NCI-H460 (cell line): ENCODE measurements around the gene FGGY. TPM values are rescaled to one million over a fixed set of nuclear protein-coding genes. Genes with fewer than 3 reads are reported as not detected.

Experiments
- DNase-seq: peaks from one replicate; pipeline ENCODE4 v3.0.0-alpha.2; 2016; ENCODE audit warnings: low read depth; ENCODE audit errors: extremely low read depth
- small RNA-seq, 2 experiments: library from RNA; depleted of rRNA; stranded (forward); fragments of <200 nt; gene quantifications; one replicate each; pipeline ENCODE3, GENCODE V24; 2014
- total RNA-seq: library from RNA; depleted of rRNA; stranded (reverse); fragments of >200 nt; shearing (Covaris generic); gene quantifications from 2 replicates; pipeline ENCODE4 v1.2.3, GENCODE V29; 2014

Gene FGGY
- total RNA-seq, 1 experiment from 2014 or later, result 6.3 TPM

DNA sequence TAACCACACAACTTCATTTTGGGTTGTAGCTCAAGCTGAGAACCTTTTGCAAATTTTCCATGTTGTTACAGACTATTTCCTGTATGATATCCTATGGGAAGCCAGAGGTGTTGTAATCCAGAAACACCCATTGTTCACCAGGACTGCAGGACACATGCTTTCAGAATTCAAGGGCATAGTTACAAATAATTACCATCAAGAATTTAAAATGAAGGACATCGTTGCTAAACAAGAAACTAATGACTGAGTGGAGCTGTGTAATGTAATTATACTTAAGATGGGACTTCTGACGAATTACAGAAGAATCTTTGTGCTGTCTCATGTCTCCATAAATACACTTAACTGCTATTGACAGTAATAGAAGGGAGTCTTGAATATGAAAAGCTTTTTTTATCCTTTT lies 470.2 kb downstream of the FGGY start:
- no peak for DNase-seq

DNA sequence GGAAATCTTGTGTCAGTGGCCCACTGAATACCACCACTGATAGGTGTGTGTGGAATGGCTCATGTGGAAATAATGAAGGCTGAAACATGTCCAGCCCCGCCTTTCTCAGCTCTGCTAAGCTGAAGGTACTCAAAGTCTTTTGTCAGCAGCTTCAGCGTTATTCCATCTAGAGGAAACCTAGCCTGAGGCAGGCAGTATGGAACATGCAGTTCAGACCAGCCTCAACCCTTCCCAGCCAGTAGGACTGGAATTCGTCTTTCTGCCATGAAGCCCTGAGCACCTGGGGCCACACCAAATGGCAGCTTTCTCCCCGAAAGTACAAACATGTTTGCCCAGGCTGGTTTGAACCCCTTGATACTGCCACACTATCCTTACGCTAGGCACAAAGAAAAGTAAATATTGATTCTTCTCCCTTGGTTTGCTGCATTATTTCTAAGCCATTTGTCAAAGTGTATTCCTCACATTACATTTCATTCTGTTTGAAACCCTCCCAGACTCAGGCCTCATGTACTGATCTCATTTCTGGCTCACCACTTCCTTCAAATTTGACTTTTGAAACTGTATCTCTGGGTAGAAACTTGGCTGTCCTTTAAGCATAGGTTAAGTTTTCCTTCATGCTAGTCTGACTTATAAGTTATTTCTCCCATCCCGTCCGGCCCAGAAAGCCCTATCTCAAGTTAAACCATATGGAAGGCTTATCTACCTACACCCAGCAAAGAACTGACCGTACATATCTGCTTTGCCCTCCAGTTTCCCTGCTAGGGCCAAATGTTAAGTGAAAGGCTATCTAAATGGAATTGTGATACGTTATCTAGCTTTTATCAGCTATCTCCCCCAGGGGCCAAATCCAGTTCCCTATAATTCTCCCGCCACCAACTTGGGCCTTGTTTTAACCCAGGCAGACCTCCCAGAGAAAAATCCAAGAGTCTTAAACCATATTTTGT lies 472.2 kb downstream of the FGGY start:
- DNase-seq, result no peak

DNA sequence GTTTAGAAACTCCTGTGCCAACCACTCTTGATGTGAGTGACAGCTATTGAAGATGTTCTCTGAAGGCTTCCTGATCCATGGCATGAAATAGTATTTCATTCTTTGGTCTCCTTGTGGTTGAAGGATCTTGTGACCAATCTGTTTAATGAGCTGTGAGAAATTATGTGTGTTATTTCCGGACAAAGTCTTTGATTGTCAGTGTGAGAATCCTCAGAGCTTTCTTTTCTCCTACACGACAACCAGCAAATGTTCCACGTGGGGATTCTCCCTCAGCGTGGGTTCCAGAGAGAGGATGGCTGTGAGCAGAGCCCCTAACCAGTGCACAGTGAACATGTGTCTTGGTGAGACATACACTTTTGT lies 472.8 kb downstream of the FGGY start:
- no peak for DNase-seq

DNA sequence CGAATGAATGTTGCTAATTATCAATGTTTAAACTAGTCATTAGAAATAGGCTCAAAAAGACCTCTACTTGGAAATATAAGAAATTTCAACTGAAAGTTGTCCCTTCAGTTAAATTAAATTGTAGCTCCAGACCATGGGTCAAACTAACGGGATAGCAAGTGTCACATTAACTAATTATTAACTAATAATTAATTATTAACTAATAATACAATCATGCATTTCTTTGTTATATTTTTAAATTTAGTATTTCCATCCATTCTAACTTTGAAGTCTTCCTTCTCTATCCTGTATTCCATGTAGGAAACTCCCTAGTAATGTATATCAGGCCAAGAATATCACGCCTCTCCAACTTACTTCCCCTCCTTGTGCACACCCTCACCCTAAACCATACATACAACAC lies 474.5 kb downstream of the FGGY start:
- DNase-seq, result no peak

DNA sequence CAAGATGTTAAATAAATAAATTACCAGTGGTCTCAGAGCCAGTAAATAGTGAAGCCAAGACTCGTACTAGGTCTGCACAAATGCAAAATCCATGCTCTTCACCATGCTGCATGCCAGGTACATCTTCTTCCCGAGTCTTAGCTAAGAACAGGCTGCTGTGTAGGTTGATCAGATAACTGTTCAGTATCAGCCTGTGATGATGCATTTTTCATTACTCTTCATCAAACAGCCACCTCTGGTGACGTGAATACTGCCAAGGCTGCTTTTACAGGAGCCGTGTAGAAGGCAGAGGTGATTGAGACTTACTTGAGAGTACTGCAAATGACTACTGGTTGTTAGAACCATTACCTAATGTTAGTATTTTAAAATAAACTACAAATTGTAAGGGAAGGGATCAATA lies 478.6 kb downstream of the FGGY start:
- DNase-seq, result no peak

DNA sequence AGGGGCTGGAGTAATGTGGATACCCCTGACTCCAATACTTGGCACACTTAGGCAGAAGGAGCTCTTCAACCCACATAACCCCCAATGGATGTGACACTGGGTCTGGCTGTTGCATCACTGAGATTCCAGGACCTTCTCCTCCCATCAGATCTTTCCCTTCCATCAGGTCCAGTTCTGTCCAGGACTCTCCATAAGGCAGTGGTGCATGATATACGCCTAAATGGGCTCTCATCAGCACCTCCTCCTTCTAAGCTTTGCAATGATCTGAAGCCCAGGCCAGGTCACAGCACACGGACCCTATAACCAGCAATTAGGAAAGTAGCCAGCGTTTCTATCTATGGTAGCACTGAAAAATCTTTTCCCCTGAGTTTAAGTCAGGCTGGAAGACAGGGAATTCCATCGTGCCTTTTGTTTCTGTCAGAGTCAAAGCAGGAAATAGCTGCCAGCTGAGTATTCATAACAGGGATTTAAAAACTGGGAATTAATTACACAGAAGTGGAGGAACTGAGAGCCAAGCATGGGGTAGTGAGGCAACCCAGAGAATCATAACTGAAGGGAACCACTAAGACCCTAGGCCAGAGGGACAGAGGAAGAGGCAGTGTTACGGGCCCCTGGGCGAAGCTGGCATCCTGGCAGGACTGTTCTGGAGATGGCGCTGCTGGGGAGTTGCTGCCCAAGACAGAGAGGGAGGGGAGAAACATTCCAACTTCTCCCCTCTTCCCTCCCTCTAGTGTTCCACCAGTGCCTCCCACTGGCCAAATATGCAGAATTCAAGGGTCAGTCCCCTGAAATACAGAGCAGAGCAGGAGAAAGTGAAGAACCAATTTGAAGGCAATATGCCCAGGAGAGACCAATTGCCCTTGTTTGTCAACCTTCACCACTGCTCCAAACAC lies 480.3 kb downstream of the FGGY start:
- DNase-seq, result no peak

DNA sequence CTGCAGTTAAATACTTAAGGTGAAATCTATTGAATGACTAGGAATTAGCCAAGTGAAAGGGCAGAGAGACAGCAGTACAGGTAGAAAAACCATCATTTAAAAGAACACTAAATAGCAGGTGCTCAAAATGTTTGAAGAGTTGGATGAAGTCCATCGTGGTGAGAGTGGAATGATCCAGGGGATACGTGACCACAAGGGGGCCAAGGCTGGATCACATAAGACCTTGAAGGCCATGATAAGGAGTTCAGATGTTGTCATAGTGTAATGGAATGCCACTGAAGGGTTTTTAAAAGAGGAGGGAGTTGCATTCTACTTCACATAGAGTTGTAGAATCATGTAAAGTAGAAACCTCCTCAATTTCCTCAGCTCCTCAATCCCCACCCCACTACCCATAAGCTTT lies 483.1 kb downstream of the FGGY start:
- no peak for DNase-seq

DNA sequence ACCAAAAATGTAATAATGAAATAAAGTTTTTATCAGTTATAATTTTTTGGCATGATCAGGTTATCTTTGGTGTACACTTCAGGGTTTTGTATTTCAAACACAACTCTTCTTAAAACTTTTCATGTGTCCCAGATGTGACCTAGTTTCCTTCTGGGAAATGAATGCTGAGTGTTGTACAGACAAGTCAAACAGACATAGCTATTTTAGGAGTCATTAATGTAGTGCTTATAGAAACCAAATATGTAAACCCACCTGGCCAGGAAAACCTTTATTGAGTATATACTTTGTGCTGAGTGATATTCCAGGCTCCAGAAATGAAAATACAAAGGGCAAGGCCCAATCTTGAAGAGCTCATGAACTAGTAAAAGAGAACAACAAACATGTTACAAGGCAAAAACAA lies 491.9 kb downstream of the FGGY start:
- no peak for DNase-seq

DNA sequence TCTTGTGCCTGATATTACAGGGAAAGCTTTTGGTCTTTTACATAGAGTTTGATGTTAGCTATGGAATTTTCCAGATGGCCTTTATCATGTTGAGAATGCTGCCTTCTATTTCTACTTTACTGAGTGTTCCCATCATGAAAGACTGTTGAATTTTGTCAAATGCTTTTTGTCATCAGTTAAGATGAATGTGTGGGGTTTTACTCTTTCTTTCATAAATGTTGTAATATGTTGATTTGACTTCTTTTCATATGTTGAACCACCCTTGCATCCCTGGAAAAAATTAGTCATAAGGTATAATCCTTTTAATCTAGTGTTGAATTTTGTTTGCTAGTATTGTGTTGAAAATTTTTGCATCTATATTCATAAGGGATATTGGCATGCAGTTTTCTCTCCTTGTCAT lies 501.7 kb downstream of the FGGY start:
- no peak for DNase-seq

DNA sequence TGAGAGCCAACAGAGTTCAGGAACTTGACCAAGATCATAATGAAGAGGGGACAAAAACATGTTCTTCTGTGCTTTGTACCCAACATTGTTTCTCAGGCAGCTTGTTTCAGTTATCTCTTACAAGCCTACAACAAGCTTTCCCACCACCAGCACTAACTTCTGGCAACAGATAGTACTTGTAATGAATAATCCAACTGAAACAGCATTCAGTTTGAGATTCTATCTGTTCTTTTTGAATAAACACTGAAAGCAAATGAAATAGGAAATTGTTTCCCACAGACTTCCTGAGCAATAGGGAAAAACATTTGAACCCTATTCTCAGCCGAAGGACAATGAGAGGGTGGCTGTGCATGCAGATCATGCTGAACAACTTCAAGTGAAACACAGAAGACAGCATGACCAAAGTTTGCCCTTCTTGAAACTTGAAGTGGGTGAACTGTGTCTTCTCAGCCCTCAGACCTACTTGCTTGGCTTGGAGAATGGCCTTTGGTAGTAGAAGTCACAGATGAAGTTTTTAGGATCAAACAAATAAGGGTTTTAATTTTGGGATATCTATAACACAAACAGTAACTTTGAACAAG lies 506.7 kb downstream of the FGGY start:
- no peak for DNase-seq

DNA sequence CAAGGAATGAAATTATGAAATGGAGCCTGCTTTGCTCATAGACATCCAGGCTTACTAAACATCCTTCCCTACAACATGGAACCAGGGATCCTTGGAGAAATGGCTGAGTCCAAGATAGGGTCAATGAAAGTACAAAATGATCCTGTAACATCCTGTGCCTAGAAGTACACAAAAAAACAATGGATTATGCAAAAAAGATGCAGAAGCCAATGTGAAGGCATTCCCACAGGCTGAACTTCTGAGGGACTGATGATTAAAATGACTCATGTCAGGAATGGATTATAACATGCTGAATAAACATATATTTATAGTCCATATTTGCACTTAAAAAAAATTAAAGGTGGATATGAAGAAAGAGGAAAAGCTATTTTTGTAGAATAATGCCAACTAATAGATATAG lies 507.4 kb downstream of the FGGY start:
- DNase-seq, result no peak

DNA sequence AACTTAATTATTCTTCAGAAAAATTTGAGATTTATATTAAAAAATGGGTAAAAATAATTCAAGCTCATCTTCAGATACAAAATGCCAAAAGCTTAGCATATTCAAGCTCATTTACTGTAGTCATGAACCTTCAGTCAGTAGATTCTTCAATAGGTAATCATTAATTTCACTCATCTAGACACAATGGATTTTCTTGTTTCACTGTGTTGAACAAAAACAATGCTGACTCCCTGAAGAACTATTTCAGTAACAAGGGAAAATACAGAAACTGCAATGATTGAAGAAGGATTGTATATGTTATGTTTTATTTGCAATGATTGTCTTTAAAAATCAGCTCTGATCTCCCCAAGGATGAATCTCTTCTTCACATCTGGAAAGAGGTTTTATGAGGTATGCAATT lies 508.7 kb downstream of the FGGY start:
- DNase-seq, result no peak

Small RNA genes lying within 50 kb of the gene (small RNA-seq; reads per million reads assigned to genes)
- 0 reads per million in 2 experiments for gene MIR4711
